Measurements from ENCODE around the gene SLAMF6. TPM values are rescaled to one million over a fixed set of nuclear protein-coding genes. Genes with fewer than 3 reads are reported as not detected.

Gene SLAMF6
- total and polyA plus RNA-seq, 10 of the 15 experiments (the other 5 are each of a cell fraction or from before 2014, with no cell fraction given) = 20.5 to 89.6 (median 36.5) TPM

DNA sequence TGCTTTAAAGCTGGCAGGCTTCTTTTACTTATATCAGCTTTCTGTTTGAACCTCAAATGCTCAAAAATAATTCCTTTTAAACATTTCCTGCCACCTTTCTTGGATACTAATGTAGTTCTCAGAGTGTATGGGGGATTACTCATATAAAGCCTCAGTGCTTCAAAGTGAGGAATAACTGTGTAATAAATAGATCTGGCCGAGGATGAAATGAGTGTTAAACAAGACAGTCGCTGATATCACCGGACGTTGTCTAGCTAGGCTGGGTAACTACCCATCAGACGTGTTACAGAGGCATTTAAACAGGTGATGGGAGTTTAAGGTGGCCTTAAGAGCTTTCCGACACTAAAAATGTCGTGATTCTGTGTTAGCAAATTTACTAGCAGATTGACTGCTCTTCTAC is 69.6 kb downstream of the SLAMF6 start:
- ChIA-PET SMC1A (ENCODE audit: uncharacterized antibody, unreplicated experiment) (interaction anchor here (0.7 to 4.5 kb wide), 13 partner anchors 9 to 153 kb away, joined by 3 to 68 read pairs (median 4); partner anchors contain the start of gene SLAMF6), CTCF (interaction anchor here (0.8 to 2.2 kb wide), 8 partner anchors 11 to 95 kb away, joined by 3 to 5 read pairs (median 3); no protein-coding TSS in a partner anchor), POLR2A (interaction anchor here (1.4 to 3.0 kb wide), 3 partner anchors 14 to 25 kb away, joined by 4 to 8 read pairs (median 7); no protein-coding TSS in a partner anchor), RAD21 (ENCODE audit: unreplicated experiment) (interaction anchor here (0.6 to 3.3 kb wide), 11 partner anchors 10 to 193 kb away, joined by 3 to 18 read pairs (median 4); partner anchors contain the start of gene SLAMF1)
- Histone ChIP-seq H3K9me3 (replicated peaks; ENCODE audit: control insufficient read depth, insufficient read depth, low read length) (no peaks in the 10 kb centered on the region; the same call in 2 of the 3 replicates), H4K20me1 (ENCODE audit: control insufficient read depth, insufficient read depth) (no peaks in the 10 kb centered on the region), H3K36me3 (ENCODE audit: control insufficient read depth in 2 of 2, insufficient read depth in 2 of 2, low read length in 1 of 2) (no peaks in the 10 kb centered on the region), H2AFZ (ENCODE audit: control insufficient read depth, low read depth, low read length) (peak overlapping the region; percentile 83), H3K9ac (ENCODE audit: control insufficient read depth, insufficient read depth, low read length) (peak overlapping the region; percentile 52), H3K27ac (ENCODE audit: control insufficient read depth, insufficient read depth) (peak overlapping the region; percentile 87), H3K4me3 (no peak overlapping the region), H3K27me3 (replicated peaks in 1 of 2; ENCODE audit: control insufficient read depth in 2 of 2, insufficient read depth in 2 of 2, low read length in 1 of 2) (no peaks in the 10 kb centered on the region), H3K4me2 (ENCODE audit: control insufficient read depth, insufficient read depth) (peak overlapping the region; percentile 32), H3K4me1 (ENCODE audit: control insufficient read depth, insufficient read depth, low read length) (peaks cover 44% of the 10 kb centered on the region), H3K79me2 (ENCODE audit: control insufficient read depth, insufficient read depth, low read length) (no peaks in the 10 kb centered on the region)
- in situ Hi-C loops (cut with MboI) = no loop called here
- intact Hi-C loops (cut with micrococcal nuclease; ENCODE audit: unreplicated experiment) = loop anchor here (1.0 to 5.0 kb wide), 3 partner anchors 21 to 94 kb away; partner anchors contain the start of gene SLAMF6
- ATAC-seq = peak; percentile 85
- 0% methylated on average over 7 of the region's 7 CpGs for WGBS (ENCODE audit: insufficient coverage, insufficient replicate concordance, low lambda C conversion rate, missing lambda C conversion rate)
- FAIRE-seq = peak; percentile 78
- peak; percentile 66 for DNase-seq (ENCODE audit: low read depth, low spot score)
- BruUV-seq (replicated peaks) = no TSS peak
- TF ChIP-seq BCL11A (IDR thresholded peaks at IDR 0.05; ENCODE audit: low read depth, low read length) (peak; percentile 62; the same call in 1 of the 2 replicates), ETV6 (conservative IDR thresholded peaks at IDR 0.05 in 1 of 2, IDR thresholded peaks at IDR 0.05 in 1 of 2; ENCODE audit: borderline replicate concordance in 1 of 2, low read depth in 1 of 2) (peak in 1 of 2 experiments; percentile 77; a peak in 1 of 4 replicates), EED (IDR thresholded peaks at IDR 0.05; ENCODE audit: low read depth) (peak; percentile 94), SRF (IDR thresholded peaks at IDR 0.05; ENCODE audit: low read depth in 2 of 2, low read length in 2 of 2) (peak in 1 of 2 experiments; percentile 67; a peak in 1 of 4 replicates), TBL1XR1 (IDR thresholded peaks at IDR 0.05; ENCODE audit: low read depth, low read length) (no peak), PAX5 (IDR thresholded peaks at IDR 0.05; ENCODE audit: borderline replicate concordance, low read depth, low read length) (0 out of 2 replicates have a peak, but pooled peaks have one; percentile 10), CREB1 (IDR thresholded peaks at IDR 0.05; ENCODE audit: low read depth) (peak; percentile 71), SREBF1 (IDR thresholded peaks at IDR 0.05; ENCODE audit: low read length) (no peak), EP300 (IDR thresholded peaks at IDR 0.05; ENCODE audit: borderline replicate concordance in 1 of 2, control insufficient read depth in 1 of 2, low read depth in 2 of 2, low read length in 2 of 2) (peak; percentile 25 to 51; a peak in 2 of 4 replicates), IRF4 (IDR thresholded peaks at IDR 0.05; ENCODE audit: low read depth, low read length) (peak; percentile 79; the same call in 1 of the 2 replicates), YY1 (IDR thresholded peaks at IDR 0.05; ENCODE audit: low read depth, low read length) (0 out of 2 replicates have a peak, but pooled peaks have one; percentile 29), CHD4 (IDR thresholded peaks at IDR 0.05) (0 out of 2 replicates have a peak, but pooled peaks have one; percentile 62), CREM (IDR thresholded peaks at IDR 0.05; ENCODE audit: low read depth) (peak; percentile 88), RAD21 (IDR thresholded peaks at IDR 0.05; ENCODE audit: insufficient read depth, low read depth, low read length) (peak; percentile 27; the same call in 1 of the 2 replicates), FOXM1 (IDR thresholded peaks at IDR 0.05; ENCODE audit: low read depth, low read length) (peak; percentile 95; the same call in 1 of the 2 replicates), ASH2L (IDR thresholded peaks at IDR 0.05; ENCODE audit: borderline replicate concordance, low read depth) (no peak), NFIC (IDR thresholded peaks at IDR 0.05; ENCODE audit: low read depth, low read length) (peak; percentile 96), GABPA (IDR thresholded peaks at IDR 0.05; ENCODE audit: low read depth) (peak; percentile 70), ZBED1 (IDR thresholded peaks at IDR 0.05; ENCODE audit: borderline replicate concordance) (peak; percentile 95), RCOR1 (conservative IDR thresholded peaks at IDR 0.05; ENCODE audit: low read depth, low read length) (no peak)
- TF ChIP-seq, protein P1, sequence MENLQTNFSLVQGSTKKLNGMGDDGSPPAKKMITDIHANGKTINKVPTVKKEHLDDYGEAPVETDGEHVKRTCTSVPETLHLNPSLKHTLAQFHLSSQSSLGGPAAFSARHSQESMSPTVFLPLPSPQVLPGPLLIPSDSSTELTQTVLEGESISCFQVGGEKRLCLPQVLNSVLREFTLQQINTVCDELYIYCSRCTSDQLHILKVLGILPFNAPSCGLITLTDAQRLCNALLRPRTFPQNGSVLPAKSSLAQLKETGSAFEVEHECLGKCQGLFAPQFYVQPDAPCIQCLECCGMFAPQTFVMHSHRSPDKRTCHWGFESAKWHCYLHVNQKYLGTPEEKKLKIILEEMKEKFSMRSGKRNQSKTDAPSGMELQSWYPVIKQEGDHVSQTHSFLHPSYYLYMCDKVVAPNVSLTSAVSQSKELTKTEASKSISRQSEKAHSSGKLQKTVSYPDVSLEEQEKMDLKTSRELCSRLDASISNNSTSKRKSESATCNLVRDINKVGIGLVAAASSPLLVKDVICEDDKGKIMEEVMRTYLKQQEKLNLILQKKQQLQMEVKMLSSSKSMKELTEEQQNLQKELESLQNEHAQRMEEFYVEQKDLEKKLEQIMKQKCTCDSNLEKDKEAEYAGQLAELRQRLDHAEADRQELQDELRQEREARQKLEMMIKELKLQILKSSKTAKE (IDR thresholded peaks at IDR 0.05; ENCODE audit: low read depth, poor library complexity, severe bottlenecking) = peak; percentile 25
- TF ChIP-seq, protein P2, sequence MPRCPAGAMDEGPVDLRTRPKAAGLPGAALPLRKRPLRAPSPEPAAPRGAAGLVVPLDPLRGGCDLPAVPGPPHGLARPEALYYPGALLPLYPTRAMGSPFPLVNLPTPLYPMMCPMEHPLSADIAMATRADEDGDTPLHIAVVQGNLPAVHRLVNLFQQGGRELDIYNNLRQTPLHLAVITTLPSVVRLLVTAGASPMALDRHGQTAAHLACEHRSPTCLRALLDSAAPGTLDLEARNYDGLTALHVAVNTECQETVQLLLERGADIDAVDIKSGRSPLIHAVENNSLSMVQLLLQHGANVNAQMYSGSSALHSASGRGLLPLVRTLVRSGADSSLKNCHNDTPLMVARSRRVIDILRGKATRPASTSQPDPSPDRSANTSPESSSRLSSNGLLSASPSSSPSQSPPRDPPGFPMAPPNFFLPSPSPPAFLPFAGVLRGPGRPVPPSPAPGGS (IDR thresholded peaks at IDR 0.05; ENCODE audit: borderline replicate concordance, insufficient read depth, low read depth, low read length, poor library complexity, severe bottlenecking) = peak; percentile 91
